ENCODE data around the gene TNS3.

- TF ChIP-seq CTCF (IDR thresholded peaks at IDR 0.05): no peak
- TF ChIP-seq TCF7L2 (IDR thresholded peaks at IDR 0.05; ENCODE audit: low read depth, low read length): no peak
- TF ChIP-seq POLR2AphosphoS5 (IDR thresholded peaks at IDR 0.05; ENCODE audit: low read depth, low read length): no peak; the same call in 1 of the 2 replicates
- no peak for TF ChIP-seq REST (IDR thresholded peaks at IDR 0.05; ENCODE audit: insufficient read depth in 1 of 2, low read depth in 2 of 2, low read length in 1 of 2)
Observed at GRCh38 chr7:47385536-47386125, 196.3 kb downstream of the TNS3 start.
